ENCODE data around the gene ZNF587B.
"Not testable (repeated sequence)": the region's sequence is repeated elsewhere in the genome, so short reads cannot be mapped to it uniquely, and the experiment has no call there.

The ZNF587B gene

GRCh38 chr19:57873883-57874799, 44.0 kb downstream of the ZNF587B start:
- not testable (repeated sequence) for DNase-seq

- DNase-seq, result no peak
These were observed 55.9 kb downstream of the ZNF587B start for GRCh38 chr19:57886046-57886445.

DNA sequence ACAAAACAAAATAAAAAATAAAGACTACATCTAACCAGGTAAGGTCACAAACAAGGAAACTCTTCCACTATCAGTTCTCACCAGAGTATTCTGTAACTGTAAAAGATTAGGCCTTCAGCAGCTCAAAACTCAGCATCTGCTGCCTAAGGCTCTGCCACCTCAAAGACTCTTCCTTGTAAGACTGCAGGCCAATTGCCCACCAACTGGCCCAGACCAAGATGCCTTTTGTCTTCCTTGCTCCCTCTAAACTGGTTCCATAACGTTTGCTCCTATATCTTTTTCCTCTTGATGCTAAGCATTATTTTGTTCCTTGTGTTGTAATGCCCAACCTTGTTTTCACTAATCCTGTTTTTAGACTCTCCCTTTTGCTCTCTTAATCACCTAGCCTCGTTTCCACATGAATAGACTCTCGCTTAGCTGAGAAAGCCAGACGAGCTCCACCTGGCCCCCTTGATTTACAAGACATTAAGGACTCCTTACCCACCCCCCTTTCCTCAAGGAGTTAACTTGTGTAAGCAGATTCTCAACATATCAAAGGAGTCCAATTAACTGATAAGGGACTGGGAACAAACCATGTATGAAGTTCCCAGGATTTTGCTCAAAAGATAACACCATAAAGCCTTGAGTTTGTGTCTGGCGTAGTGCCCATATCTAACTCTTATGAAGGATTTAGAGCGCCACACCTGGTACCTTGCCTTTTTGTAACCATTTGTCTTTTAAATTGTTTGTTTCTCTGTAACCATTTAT, 57.3 kb downstream of the ZNF587B start:
- no peak for DNase-seq

- DNase-seq, result no peak
These were observed 58.0 kb downstream of the ZNF587B start for GRCh38 chr19:57888107-57888559.

DNA sequence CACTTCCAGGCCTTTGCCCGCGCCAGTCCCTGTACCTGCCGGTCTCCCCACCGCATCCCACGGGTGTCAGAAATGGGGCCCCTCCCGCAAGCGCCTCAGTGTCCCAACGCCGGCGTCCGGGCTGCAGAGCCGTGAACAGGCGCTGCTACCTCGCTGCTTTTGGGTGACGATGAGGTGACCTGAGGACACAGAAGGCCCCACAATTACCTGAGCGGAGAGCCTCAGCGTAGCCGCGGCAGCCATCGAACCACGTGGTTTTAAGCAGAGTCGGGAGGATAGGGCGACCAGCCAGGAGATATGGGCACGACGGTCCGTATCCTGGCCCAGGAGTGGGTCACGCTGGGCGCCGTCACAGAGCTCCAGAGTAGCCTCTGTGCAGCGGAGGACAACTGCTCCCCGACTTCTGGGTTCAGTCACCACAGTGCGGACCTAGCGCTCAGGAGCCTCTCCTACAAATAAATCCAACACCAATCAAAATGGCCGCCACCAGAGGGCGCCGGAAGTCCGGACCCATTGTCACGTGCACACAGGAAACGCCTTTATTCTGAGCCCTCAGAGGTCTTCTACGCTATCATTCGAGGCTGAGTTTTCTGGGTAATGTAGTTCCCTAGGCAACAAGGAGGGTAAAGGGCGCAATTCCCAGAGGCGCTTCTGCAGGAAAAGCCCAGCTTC, 58.6 kb downstream of the ZNF587B start, which contains the start of gene ZNF814:
Gene ZNF814 (minus strand): TSS at position 478 of the 672 bp plus-strand sequence. CDS start 235 bp downstream, at position 243.
- DNase-seq, result no peak

DNA sequence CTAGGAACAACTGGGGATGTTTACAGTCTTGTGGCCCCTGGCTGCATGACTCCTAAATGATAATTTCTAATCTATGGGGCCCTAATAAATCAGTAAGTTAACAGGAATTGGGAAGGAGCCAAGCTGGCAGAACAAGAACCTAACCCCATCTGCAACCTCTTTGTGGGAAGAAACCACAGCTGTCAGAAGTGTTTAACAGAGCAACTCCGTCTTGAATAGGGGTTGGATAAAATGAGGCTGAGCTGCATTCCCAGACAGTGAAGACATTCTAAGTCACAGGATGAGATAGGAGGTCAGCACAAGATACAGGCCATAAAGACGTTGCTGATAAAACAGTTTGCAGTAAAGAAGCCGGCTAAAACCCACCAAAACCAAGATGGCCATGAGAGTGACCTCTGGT, 60.6 kb downstream of the ZNF587B start:
- not testable (repeated sequence) for DNase-seq

Measured in MV-4-11 (cell line).